SJCRH30 (cell line): ENCODE measurements around the gene TTC29. TPM values are rescaled to one million over a fixed set of nuclear protein-coding genes. Genes with fewer than 3 reads are reported as not detected.
A peak's percentile ranks its signal among the peaks of the same experiment; 100 is the strongest.

Experiments
- DNase-seq, 2 experiments: peaks; one replicate each; pipeline ENCODE4 v3.0.0-alpha.2; 2015 to 2020
- H3K27ac ChIP-seq: fragments of 250-450 bp; sonication (Bioruptor Pico); 2 replicates; pipeline ENCODE4 v1.5.1; 2020; ENCODE audit warnings: mild to moderate bottlenecking, moderate library complexity
- H3K27me3 ChIP-seq: fragments of 250-450 bp; sonication (Bioruptor Pico); 2 replicates; pipeline ENCODE4 v1.5.1; 2020; ENCODE audit warnings: mild to moderate bottlenecking, moderate library complexity
- H3K36me3 ChIP-seq: fragments of 250-450 bp; sonication (Bioruptor Pico); 2 replicates; pipeline ENCODE4 v1.5.1; 2020; ENCODE audit warnings: mild to moderate bottlenecking, moderate library complexity
- H3K4me1 ChIP-seq: fragments of 250-450 bp; sonication (Bioruptor Pico); 2 replicates; pipeline ENCODE4 v1.5.1; 2020; ENCODE audit warnings: mild to moderate bottlenecking, moderate library complexity
- H3K4me3 ChIP-seq: fragments of 250-450 bp; sonication (Bioruptor Pico); 2 replicates; pipeline ENCODE4 v1.5.1; 2020; ENCODE audit warnings: mild to moderate bottlenecking, moderate library complexity
- H3K9me3 ChIP-seq: fragments of 250-450 bp; sonication (Bioruptor Pico); replicated peaks from 2 replicates; pipeline ENCODE4 v1.5.1; 2020; ENCODE audit warnings: mild to moderate bottlenecking, moderate library complexity
- total RNA-seq: library from RNA; depleted of rRNA; stranded (reverse); fragments of >200 nt; shearing (Covaris generic); gene quantifications from 2 replicates; pipeline ENCODE4 v1.2.3, GENCODE V29; 2014

Gene TTC29
- total RNA-seq, 1 experiment from 2014 or later, result not detected

DNA sequence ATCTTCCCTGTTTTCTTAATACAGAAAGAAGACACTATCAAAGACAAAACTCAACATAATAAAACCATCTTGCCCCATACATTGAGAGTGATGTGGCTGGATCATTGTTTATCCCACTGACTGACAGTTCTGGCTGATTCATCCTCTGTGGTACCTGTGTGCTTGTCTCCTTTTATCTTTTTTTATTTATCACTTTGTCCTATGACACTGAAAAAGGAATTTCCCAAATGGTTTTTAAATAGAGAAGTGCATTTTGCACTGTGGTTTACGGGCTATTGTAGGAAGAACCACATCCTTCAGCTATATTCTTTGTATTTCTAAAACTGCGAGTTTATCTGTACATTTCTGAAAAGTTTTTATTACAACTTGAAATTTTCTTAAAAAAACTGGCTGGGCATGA is 15.0 kb downstream of the TTC29 start:
- no peaks in the 10 kb centered on the region for H3K27me3 ChIP-seq
- no peaks in the 10 kb centered on the region for H3K9me3 ChIP-seq
- H3K36me3 ChIP-seq, result no peaks in the 10 kb centered on the region
- no peak for DNase-seq
- no peaks in the 10 kb centered on the region for H3K4me1 ChIP-seq
- no peak overlapping the region for H3K4me3 ChIP-seq
- no peak overlapping the region for H3K27ac ChIP-seq

DNA sequence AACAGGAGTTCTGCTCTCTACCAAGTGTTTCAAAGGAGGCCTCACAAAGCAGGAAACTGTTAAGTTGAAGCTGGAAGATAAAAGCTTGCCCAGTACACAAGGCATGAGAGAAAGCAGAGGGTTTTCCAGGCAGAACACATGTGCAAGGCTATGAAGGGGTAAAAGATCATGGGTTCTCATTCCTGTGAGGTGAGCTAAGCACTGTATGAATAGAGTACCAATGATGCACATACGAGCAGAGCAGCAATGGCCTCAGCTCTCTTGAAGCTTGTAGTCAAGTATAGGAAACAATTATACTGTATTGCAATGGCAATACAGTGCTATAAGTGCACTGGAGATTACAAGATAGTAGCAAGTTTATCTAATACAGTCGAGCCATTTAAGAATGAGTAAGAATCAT is 18.0 kb downstream of the TTC29 start:
- no peaks in the 10 kb centered on the region for H3K27me3 ChIP-seq
- DNase-seq, result no peak
- no peaks in the 10 kb centered on the region for H3K4me1 ChIP-seq
- H3K36me3 ChIP-seq, result no peaks in the 10 kb centered on the region
- no peak overlapping the region for H3K27ac ChIP-seq
- no peaks in the 10 kb centered on the region for H3K9me3 ChIP-seq
- no peak overlapping the region for H3K4me3 ChIP-seq

DNA sequence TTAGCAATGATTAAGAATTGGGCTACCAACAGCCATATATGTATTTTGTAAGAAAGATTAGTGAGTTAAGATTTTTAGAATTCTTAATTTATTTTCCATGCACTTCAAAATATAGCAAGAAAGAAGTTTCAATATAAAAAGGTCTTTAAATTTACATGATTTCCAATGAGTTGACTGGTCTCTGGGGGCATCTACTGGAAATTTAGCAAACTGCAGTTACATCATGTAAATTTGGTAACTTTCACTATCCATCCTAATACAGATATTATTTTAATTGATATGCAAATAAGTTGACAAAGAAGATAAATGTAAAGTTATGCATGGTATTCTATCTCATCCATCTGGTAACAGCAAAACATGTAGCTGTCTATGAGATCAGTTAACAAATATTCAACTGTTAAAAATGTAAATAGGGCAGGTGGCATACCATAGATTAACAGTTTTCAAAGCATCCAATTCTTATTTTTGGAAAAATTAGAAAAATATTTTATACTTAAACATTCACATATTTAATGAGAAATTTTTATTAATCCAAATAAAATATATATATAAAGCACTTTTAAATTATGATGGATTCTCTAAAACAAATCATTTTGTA is 29.1 kb downstream of the TTC29 start:
- no peak overlapping the region for H3K4me3 ChIP-seq
- H3K27me3 ChIP-seq, result no peaks in the 10 kb centered on the region
- H3K36me3 ChIP-seq, result no peaks in the 10 kb centered on the region
- H3K9me3 ChIP-seq, result no peaks in the 10 kb centered on the region
- no peak overlapping the region for H3K27ac ChIP-seq
- peak in 1 of 2 experiments; percentile 63 for DNase-seq
- H3K4me1 ChIP-seq, result no peaks in the 10 kb centered on the region

DNA sequence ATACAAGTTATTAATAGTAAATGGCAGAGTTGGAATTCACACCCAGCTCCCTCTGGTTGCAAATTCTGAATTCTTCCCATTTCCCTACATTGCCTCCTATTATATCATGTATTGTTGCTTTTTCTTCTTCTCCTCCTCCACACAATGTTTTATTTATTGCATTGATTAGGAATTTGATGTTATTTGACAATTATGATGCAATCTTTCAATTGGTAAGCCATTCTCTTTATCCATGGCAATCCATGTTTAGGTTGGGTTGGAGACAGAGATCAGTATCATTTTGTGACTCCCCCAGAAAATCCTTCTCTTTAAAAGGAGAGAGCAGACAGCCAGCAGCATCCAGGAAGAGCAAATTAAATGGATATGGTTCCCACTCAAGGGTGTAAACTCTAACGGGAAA is 30.5 kb downstream of the TTC29 start:
- Histone ChIP-seq H3K9me3 (no peaks in the 10 kb centered on the region), H3K4me1 (no peaks in the 10 kb centered on the region), H3K27ac (no peak overlapping the region), H3K36me3 (no peaks in the 10 kb centered on the region), H3K4me3 (no peak overlapping the region), H3K27me3 (no peaks in the 10 kb centered on the region)
- DNase-seq, result no peak

DNA sequence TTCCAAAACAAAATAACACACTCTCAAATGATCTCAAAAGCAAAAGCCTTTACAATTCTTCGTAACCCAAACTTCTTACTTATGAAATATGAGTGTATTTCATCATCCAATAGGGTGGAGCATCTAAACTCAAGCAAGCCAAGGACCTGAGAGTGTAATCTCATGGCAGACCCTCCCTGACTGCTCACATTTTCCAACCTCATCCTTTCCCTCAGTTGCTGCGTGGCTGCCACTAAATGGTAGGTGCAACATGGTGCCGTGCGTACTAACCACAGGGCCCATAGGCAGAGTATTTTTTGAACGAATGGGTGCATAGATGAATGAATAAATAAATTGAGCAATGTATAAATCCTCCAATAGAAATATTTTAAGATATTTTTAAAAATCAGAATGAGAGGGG is 45.4 kb downstream of the TTC29 start:
- H3K36me3 ChIP-seq, result no peaks in the 10 kb centered on the region
- no peaks in the 10 kb centered on the region for H3K4me1 ChIP-seq
- no peaks in the 10 kb centered on the region for H3K27me3 ChIP-seq
- H3K4me3 ChIP-seq, result no peak overlapping the region
- H3K27ac ChIP-seq, result no peak overlapping the region
- H3K9me3 ChIP-seq, result no peaks in the 10 kb centered on the region
- DNase-seq, result no peak

DNA sequence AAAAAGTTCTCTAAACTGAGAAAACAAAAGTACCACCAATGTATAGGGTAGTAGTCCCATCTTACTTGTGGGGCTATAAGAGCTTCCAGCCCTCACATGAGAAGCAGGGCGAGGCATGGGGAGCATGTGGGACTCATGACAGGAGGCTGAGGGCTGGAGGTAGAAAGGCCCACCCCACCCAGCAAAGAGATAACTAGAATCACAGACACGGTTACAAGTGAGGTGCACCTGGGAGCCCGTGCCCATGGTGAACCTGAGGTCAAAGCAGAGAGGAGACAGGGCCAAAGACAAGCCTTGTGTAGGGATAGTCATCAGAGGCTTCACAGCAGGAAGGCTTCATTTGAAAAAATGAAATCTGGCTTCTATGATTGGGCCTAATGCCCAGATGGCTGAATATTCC is 55.4 kb downstream of the TTC29 start:
- DNase-seq, result no peak
- H3K4me1 ChIP-seq, result no peaks in the 10 kb centered on the region
- H3K9me3 ChIP-seq, result no peaks in the 10 kb centered on the region
- H3K4me3 ChIP-seq, result no peak overlapping the region
- no peaks in the 10 kb centered on the region for H3K36me3 ChIP-seq
- no peak overlapping the region for H3K27ac ChIP-seq
- no peaks in the 10 kb centered on the region for H3K27me3 ChIP-seq

DNA sequence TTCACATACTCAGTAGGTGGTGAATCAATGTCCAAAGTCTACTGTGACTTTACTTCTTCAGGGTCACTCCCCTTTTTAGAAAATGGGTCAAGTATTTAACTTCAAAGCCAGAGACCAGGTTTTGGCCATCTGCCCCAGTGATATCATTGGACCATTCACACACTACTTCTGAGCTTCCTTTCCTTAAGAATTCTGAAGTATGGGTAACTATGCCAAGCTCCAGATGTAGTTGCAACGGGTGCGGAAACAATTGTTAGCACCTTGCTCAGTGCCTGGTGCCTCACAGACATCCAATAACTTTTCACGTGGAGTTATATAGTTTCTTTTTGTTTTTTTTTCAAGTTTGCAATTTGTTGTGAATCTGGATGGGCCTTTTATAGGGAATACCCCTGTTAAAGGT is 62.6 kb downstream of the TTC29 start:
- DNase-seq, result no peak
- Histone ChIP-seq H3K27ac (no peak overlapping the region), H3K9me3 (no peaks in the 10 kb centered on the region), H3K36me3 (no peaks in the 10 kb centered on the region), H3K4me3 (no peak overlapping the region), H3K4me1 (no peaks in the 10 kb centered on the region), H3K27me3 (no peaks in the 10 kb centered on the region)

DNA sequence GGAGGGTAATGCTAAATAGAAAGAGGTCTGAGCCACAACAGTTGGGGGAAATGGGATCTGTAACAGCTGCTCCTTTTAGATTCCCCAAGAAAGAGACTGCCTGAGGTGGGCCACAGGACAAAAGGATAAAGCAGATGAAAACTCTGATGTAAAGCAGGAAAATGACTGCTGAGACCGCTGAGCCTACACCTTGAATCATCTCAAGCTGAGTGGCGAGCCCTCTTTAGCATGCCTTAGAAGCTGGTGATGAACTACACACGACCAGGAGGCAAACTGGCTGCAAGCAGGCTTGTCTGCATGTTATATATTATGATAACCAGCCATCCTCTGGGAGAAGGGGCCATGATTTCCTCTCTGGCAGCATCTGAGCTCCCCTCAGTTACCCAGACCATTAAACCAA is 88.4 kb downstream of the TTC29 start:
- H3K4me3 ChIP-seq, result no peak overlapping the region
- H3K27ac ChIP-seq, result no peak overlapping the region
- H3K27me3 ChIP-seq, result no peaks in the 10 kb centered on the region
- H3K36me3 ChIP-seq, result no peaks in the 10 kb centered on the region
- no peaks in the 10 kb centered on the region for H3K9me3 ChIP-seq
- DNase-seq, result peak; percentile 13 to 46
- no peaks in the 10 kb centered on the region for H3K4me1 ChIP-seq

DNA sequence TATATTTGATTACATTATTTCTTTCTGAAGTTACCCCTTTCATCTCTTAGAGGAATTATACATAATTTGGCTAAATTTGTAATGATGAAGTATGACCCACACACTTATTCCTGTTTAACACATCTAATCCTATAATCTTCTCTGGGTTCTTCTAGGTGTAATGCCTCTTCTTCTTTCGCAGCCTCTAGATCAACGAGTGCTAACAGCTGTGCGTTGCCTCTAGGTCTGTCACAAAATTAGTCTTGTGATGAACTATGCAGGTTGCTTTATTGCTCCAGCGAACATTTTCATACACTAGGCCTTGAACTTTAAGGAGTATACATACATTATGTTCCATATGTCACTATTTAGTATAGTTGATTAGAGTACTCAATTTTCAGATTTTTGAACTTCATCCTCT is 89.9 kb downstream of the TTC29 start:
- Histone ChIP-seq H3K36me3 (no peaks in the 10 kb centered on the region), H3K27me3 (no peaks in the 10 kb centered on the region), H3K27ac (no peak overlapping the region), H3K4me1 (no peaks in the 10 kb centered on the region), H3K9me3 (no peaks in the 10 kb centered on the region), H3K4me3 (no peak overlapping the region)
- peak in 1 of 2 experiments; percentile 14 for DNase-seq

DNA sequence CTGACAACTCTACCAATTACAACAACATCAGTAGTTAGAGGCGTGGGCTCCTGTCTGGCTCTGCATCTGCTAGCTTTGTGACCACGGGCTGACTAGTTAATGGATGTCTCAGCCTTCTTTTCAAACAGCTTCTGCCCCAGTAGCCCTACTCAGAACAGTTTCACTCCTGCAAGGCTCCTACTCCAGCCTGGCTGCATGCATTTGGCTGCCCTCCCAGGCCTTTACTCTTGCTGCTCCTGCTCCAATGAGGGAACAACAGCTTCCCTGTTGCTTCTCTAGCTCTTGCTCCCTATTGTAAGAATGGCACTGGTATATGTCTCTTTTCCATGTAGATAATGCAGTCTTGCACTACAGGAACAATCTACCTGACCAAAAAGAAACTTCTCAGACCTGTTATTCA is 93.3 kb downstream of the TTC29 start:
- Histone ChIP-seq H3K4me1 (no peaks in the 10 kb centered on the region), H3K27me3 (no peaks in the 10 kb centered on the region), H3K4me3 (no peak overlapping the region), H3K27ac (no peak overlapping the region), H3K9me3 (no peaks in the 10 kb centered on the region), H3K36me3 (no peaks in the 10 kb centered on the region)
- DNase-seq, result peak in 1 of 2 experiments; percentile 4

DNA sequence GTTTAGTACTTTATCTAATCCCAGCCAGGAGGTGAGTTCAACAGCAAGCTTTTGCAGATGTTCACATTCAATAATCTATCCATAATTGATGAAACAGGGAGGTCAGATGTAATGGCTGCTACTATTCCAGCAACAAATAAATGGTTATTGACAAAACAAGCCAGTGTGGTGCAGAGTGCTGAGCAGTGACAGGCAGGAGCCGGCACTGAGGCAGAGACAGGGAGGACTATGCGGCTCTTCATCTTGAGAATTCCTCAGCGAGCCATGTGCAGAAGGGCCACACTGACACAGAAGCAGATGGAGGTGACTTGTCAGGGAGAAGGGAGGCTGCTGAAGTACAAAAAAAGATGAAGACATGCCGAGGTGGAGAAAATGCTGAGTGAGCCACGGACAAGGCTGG is 98.3 kb downstream of the TTC29 start:
- no peaks in the 10 kb centered on the region for H3K27me3 ChIP-seq
- H3K4me3 ChIP-seq, result no peak overlapping the region
- no peak for DNase-seq
- no peak overlapping the region for H3K27ac ChIP-seq
- no peaks in the 10 kb centered on the region for H3K36me3 ChIP-seq
- no peaks in the 10 kb centered on the region for H3K4me1 ChIP-seq
- H3K9me3 ChIP-seq, result no peaks in the 10 kb centered on the region

DNA sequence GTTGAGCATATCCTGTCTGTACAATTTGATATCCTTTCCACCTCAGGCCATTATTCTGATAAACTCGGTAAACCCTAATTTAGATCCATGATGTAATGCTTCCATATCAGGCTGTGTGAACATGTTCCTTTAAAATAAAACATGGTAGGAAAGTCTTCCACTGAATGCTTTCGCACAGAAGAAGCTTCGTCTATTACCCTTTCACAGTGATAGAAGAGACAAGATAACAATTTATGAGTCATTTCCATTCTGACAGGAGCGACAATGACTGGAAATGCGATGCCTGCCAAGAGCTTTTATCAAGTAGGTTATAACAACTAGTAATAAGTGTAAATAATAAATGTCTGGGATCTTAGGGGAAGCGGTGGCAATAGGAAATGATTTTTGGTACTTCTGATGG is 98.8 kb downstream of the TTC29 start:
- Histone ChIP-seq H3K9me3 (no peaks in the 10 kb centered on the region), H3K4me3 (no peak overlapping the region), H3K27me3 (no peaks in the 10 kb centered on the region), H3K4me1 (no peaks in the 10 kb centered on the region), H3K27ac (no peak overlapping the region), H3K36me3 (no peaks in the 10 kb centered on the region)
- no peak for DNase-seq

DNA sequence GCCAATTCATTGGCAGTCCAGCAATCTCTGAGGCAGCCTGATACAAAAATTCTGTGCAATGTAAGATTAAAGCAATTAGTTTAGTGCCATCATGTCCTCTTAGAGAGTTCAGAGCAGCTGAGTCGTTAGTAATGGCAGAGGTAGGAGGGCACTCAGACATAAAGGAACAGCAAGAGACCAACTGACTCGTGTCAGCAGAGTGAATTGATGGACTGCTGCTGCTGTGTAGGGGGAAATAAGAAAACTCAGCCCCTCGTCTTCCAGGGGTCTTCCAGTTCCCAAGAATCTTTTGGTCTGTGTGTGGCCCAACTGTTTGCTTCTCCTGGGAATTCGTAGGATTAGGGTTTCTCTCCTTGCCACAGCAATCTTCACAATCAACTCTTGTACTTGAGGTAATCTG is 100.9 kb downstream of the TTC29 start:
- Histone ChIP-seq H3K36me3 (no peaks in the 10 kb centered on the region), H3K4me1 (no peaks in the 10 kb centered on the region), H3K9me3 (no peaks in the 10 kb centered on the region), H3K27me3 (no peaks in the 10 kb centered on the region), H3K4me3 (no peak overlapping the region), H3K27ac (no peak overlapping the region)
- DNase-seq, result peak in 1 of 2 experiments; percentile 7

DNA sequence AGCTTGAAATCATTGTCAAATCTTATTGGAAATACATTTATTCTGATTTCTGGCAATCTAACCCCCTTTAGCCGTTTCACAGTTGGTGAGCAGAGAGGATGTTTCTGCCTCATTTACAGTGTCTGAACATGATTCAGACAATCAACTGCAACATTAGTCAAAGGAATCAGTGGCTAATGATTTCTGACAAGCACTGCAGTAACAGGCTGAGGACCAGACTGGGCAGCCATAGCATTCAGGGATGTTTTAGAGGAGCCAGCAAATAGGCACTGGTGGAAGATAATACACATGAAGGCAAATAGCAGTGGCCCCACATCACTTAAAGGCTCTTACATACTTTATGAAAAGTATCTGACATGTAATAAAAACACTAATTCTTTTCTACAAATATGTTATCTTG is 102.8 kb downstream of the TTC29 start:
- Histone ChIP-seq H3K9me3 (no peaks in the 10 kb centered on the region), H3K4me1 (no peaks in the 10 kb centered on the region), H3K36me3 (no peaks in the 10 kb centered on the region), H3K4me3 (no peak overlapping the region), H3K27ac (no peak overlapping the region), H3K27me3 (no peaks in the 10 kb centered on the region)
- DNase-seq, result no peak

DNA sequence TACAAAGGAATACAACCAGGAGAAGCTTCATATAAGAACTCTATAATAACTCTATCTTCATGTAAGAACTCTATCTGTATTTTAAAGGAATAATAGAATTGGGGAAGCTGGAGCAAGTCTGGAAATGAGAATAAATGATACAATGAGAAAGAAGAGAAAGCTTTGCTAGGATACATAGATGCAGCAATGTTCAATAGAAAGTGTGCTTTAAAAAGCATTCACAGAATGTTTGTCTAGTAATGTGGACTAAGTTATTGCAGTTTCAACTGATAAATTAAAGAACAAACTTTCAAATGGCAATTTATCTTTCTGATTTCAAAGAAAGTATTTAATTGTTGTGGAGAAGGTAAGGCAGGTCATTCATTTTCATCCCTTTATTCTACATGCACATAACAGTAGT is 104.9 kb downstream of the TTC29 start:
- DNase-seq, result no peak
- no peak overlapping the region for H3K4me3 ChIP-seq
- H3K9me3 ChIP-seq, result no peaks in the 10 kb centered on the region
- H3K4me1 ChIP-seq, result no peaks in the 10 kb centered on the region
- no peaks in the 10 kb centered on the region for H3K27me3 ChIP-seq
- H3K27ac ChIP-seq, result no peak overlapping the region
- H3K36me3 ChIP-seq, result no peaks in the 10 kb centered on the region

DNA sequence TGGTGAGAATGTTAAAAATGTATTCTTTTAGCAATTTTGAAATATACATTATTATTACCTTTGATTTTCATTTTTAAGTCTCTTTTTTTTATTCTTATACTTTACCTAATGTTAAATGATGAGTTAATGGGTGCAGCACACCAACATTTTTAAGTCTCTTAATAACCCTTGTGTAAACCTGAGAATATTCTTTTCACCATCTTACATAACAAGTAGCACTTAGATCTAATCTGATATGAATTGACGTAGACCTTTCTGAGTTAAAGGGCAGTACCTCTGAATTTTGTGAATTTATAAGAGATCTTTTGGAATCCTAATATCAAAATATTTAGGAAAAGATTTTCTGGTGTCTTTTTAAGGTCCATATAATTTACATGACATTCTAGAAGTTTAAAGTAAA is 110.6 kb downstream of the TTC29 start:
- Histone ChIP-seq H3K9me3 (no peaks in the 10 kb centered on the region), H3K4me3 (no peak overlapping the region), H3K27me3 (no peaks in the 10 kb centered on the region), H3K4me1 (no peaks in the 10 kb centered on the region), H3K27ac (no peak overlapping the region), H3K36me3 (no peaks in the 10 kb centered on the region)
- DNase-seq, result no peak
